ENCODE results near the gene EIF4EBP2.

The EIF4EBP2 gene

GRCh38 chr10:70404036-70404786 lies at the start of gene EIF4EBP2:
Gene EIF4EBP2, plus strand, starts transcription at chr10:70404145. Its CDS starts 257 bp downstream, at chr10:70404402.
- peak; percentile 96 to 97 for ATAC-seq

DNA sequence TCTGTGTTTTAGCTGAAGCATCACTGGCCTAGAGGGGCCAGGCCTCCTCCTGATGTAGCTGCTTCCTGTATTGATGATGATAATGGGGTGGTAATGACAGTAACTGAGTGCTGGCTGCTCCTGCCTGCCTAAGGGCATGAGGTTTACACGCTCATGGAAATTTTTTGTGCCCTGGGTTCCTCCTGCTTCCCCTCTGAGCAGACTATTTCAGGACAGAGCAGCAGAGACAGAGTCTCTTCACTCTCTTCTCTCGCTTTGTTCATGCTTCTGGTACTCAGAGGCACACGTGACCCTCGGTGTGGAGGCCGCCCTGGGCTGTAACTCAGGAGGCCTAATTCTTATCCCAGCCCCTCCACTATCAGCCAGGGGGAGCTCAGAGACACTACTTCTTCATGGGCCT lies 49.4 kb upstream of the EIF4EBP2 start:
- no peak for ATAC-seq

- ATAC-seq = peak; percentile 58 to 79
These were observed 48.6 kb upstream of the EIF4EBP2 start for GRCh38 chr10:70355051-70356021.

- peak in 1 of 2 donors; percentile 19 for ATAC-seq
These were observed 46.4 kb upstream of the EIF4EBP2 start for GRCh38 chr10:70357565-70357964.

GRCh38 chr10:70358446-70358845 lies 45.5 kb upstream of the EIF4EBP2 start:
- ATAC-seq = no peak

DNA sequence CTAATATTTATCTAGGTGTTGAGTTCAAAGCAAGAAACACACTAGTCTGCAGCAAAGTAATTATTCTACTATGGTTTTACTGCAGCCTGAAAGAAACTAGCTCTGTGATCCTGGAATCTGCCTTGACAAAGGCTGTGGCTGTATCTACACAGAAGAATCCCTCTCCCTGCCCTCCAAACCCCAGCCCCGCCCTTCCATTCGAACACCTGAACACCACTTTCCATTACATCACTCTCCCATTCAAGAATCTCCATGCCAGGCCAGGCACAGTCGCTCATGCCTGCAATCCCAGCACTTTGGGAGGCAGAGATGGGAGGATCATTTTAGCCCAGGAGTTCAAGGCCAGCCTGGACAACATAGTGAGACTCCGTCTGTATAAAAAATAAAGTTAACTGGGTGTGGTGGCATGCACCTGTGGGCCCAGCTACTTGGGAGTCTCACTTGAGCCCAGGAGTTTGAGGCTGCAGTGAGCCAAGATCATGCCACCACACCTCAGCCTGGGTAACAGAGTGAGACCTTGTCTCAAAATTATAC lies 44.9 kb upstream of the EIF4EBP2 start:
- ATAC-seq = no peak

- no peak for ATAC-seq
These were observed 43.7 kb upstream of the EIF4EBP2 start for GRCh38 chr10:70360215-70360614.

DNA sequence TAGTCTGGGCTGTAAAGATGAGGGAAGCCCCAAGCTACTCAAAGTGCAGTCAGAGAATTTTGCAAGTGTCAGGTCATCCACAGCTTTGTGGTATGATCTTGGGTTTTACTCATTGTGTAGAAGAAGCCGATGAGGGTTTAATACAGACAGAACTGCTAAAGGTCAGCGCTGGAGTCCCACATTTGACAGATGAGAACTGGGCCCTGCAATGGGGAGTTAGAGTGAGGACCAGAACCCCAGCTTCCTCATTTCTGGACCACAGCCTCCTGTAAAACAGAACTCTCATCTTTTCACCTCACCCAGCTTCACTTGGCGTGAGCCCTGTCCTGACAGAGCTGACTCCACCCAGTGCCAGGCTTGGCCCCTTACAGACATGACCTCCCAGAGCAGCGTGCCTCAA lies 41.6 kb upstream of the EIF4EBP2 start:
- no peak for ATAC-seq

GRCh38 chr10:70363292-70363691 lies 40.7 kb upstream of the EIF4EBP2 start:
- no peak for ATAC-seq

GRCh38 chr10:70363971-70364771 lies 39.8 kb upstream of the EIF4EBP2 start:
- ATAC-seq = peak; percentile 95 to 97

DNA sequence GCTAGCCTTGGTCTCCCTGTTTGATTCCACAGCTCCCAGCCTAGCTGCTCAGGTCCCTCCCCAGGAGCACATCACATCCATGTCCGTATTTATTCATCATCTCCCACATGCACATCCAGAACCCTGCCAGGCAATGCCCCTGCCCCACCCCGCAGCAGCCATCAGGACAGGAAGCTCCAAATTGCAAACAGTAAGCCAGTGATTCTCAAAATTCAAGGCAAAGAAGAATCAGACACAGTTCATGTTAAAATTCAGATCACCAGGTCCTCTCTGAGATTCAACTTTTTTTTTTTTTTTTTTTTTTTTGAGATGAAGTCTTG lies 39.2 kb upstream of the EIF4EBP2 start:
- ATAC-seq = no peak

GRCh38 chr10:70367195-70367796 lies 36.6 kb upstream of the EIF4EBP2 start:
- ATAC-seq = no peak

- no peak for ATAC-seq
These were observed 35.0 kb upstream of the EIF4EBP2 start for GRCh38 chr10:70368774-70369482.

GRCh38 chr10:70369498-70370018 lies 34.4 kb upstream of the EIF4EBP2 start:
- ATAC-seq = no peak

- ATAC-seq = no peak
These were observed 33.2 kb upstream of the EIF4EBP2 start for GRCh38 chr10:70370766-70371165.

- no peak for ATAC-seq
These were observed 32.1 kb upstream of the EIF4EBP2 start for GRCh38 chr10:70371846-70372245.

DNA sequence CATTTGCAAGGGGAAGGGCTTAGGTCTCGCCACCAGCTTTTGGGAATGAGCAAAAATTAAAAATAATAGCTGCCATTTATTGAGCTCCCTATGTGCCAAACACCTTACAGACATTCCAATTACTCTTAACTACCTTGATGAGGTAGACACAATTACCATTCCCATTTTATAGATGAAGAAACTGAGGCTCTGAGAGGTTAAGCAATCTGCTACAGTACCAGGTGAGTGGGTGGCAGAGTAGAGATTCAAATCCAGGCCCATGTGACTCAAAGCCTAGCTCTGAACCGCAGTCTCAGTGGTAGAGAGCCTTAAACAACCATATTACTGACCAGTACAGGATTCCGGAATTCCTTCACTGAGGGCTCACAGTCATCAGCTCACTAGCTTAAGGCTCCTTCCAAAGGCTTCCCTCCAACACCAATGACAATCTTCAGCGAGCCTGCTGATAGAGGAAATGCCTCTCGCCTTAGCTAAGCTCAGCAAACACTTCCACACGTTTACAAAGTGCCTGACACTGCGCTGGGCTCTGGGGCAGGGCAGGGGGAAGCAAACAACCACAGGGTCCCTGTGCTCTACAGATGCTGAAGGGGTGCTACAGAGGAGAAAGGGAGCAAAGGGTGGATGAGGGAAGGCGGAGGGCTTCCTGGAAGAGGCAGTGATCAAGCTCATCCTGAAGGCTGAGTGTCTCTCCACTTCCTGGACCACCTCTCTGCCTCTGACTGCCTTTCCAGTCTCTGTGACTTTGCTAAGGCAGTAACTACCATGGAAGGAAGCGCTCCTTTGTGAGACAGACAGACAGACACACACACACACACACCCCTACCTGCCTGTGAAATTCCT lies 28.9 kb upstream of the EIF4EBP2 start:
- no peak for ATAC-seq

GRCh38 chr10:70376436-70377378 lies 27.2 kb upstream of the EIF4EBP2 start:
- no peak for ATAC-seq

DNA sequence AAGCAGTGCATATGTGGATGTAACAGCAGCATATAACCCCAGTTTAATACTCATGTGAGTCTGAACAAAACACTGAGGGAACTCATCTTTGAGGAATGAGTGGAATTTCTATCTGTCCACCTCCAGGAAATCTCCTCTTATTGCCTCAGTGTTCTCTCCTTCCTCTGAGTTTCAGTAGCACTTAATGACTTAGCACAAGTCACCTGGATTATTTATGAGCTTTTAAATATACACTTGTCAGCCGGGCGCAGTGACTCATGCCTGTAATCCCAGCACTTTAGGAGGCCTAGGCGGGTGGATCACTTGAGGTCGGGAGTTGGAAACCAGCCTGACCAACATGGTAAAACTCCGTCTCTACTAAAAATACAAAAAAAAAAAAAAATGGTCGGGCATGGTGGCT lies 25.8 kb upstream of the EIF4EBP2 start:
- ATAC-seq = no peak
